ENCODE results near the gene TRIM54.
A peak's percentile ranks its signal among the peaks of the same experiment; 100 is the strongest.

GRCh38 chr2:27262379-27263286, 19.6 kb upstream of the TRIM54 start, which contains the start of gene SLC30A3:
- TF ChIP-seq TAF1 (IDR thresholded peaks at IDR 0.05; ENCODE audit: low read depth) (no peak), POLR2AphosphoS5 (IDR thresholded peaks at IDR 0.05) (peak; percentile 64), REST (IDR thresholded peaks at IDR 0.05; ENCODE audit: borderline replicate concordance) (no peak), EP300 (conservative IDR thresholded peaks at IDR 0.05; ENCODE audit: poor library complexity, severe bottlenecking) (no peak), RAD21 (conservative IDR thresholded peaks at IDR 0.05) (no peak), EZH2 (IDR thresholded peaks at IDR 0.05; ENCODE audit: borderline replicate concordance, insufficient read depth, low read length, poor library complexity, severe bottlenecking) (peak; percentile 63), MXI1 (conservative IDR thresholded peaks at IDR 0.05; ENCODE audit: poor library complexity, severe bottlenecking) (no peak)
- TF ChIP-seq, protein P1, sequence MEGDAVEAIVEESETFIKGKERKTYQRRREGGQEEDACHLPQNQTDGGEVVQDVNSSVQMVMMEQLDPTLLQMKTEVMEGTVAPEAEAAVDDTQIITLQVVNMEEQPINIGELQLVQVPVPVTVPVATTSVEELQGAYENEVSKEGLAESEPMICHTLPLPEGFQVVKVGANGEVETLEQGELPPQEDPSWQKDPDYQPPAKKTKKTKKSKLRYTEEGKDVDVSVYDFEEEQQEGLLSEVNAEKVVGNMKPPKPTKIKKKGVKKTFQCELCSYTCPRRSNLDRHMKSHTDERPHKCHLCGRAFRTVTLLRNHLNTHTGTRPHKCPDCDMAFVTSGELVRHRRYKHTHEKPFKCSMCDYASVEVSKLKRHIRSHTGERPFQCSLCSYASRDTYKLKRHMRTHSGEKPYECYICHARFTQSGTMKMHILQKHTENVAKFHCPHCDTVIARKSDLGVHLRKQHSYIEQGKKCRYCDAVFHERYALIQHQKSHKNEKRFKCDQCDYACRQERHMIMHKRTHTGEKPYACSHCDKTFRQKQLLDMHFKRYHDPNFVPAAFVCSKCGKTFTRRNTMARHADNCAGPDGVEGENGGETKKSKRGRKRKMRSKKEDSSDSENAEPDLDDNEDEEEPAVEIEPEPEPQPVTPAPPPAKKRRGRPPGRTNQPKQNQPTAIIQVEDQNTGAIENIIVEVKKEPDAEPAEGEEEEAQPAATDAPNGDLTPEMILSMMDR (IDR thresholded peaks at IDR 0.05; ENCODE audit: poor library complexity, severe bottlenecking): peak; percentile 14

Data from neural cell (in vitro differentiated cells).